LNCaP clone FGC (cell line): ENCODE data around the gene TDRD9.
A peak's percentile ranks its signal among the peaks of the same experiment; 100 is the strongest.
"Not testable (repeated sequence)": the region's sequence is repeated elsewhere in the genome, so short reads cannot be mapped to it uniquely, and the experiment has no call there.

ENCODE experiments used
- DNase-seq: peaks from one replicate; pipeline ENCODE4 v3.0.0-alpha.2; 2011; ENCODE audit warnings: low read depth
- H3K4me3 ChIP-seq: 2 replicates; pipeline ENCODE4 v1.5.1; 2011; ENCODE audit warnings: mild to moderate bottlenecking, low read depth, low read length, control low read depth
- CTCF ChIP-seq: IDR thresholded peaks from 2 replicates; pipeline ENCODE4 v1.5.1; 2012; ENCODE audit warnings: mild to moderate bottlenecking; ENCODE audit not compliant: control insufficient read depth, insufficient read depth; ENCODE audit errors: extremely low read depth

TDRD9 gene

GRCh38 chr14:103969961-103970360 is 41.7 kb downstream of the TDRD9 start:
- H3K4me3 ChIP-seq = no peak overlapping the region
- no peak for TF ChIP-seq CTCF
- DNase-seq = no peak

GRCh38 chr14:103973354-103973753 is 45.1 kb downstream of the TDRD9 start:
- TF ChIP-seq CTCF = no peak
- no peak for DNase-seq

GRCh38 chr14:103974575-103974974 is 46.3 kb downstream of the TDRD9 start:
- DNase-seq = no peak
- H3K4me3 ChIP-seq = no peak overlapping the region
- no peak for TF ChIP-seq CTCF

More at GRCh38 chr14:103973354-103973753, 45.1 kb downstream of the TDRD9 start:
- H3K4me3 ChIP-seq = no peak overlapping the region

GRCh38 chr14:103980623-103981238 is 52.5 kb downstream of the TDRD9 start:
- peak; percentile 50 for TF ChIP-seq CTCF
- not testable (repeated sequence) for DNase-seq, H3K4me3 ChIP-seq

GRCh38 chr14:103984196-103984595 is 55.9 kb downstream of the TDRD9 start:
- no peak overlapping the region for H3K4me3 ChIP-seq
- TF ChIP-seq CTCF = no peak
- no peak for DNase-seq

GRCh38 chr14:103989034-103989433 is 60.8 kb downstream of the TDRD9 start:
- H3K4me3 ChIP-seq = no peak overlapping the region
- no peak for TF ChIP-seq CTCF
- no peak for DNase-seq

GRCh38 chr14:103989964-103990363 is 61.7 kb downstream of the TDRD9 start:
- H3K4me3 ChIP-seq = no peak overlapping the region
- no peak for TF ChIP-seq CTCF
- DNase-seq = no peak
